ENCODE data around the gene PRR16. TPM values are rescaled to one million over a fixed set of nuclear protein-coding genes. Genes with fewer than 3 reads are reported as not detected.

Gene PRR16
- total RNA-seq, 1 donor from 2014 or later = 2.1 TPM

DNA sequence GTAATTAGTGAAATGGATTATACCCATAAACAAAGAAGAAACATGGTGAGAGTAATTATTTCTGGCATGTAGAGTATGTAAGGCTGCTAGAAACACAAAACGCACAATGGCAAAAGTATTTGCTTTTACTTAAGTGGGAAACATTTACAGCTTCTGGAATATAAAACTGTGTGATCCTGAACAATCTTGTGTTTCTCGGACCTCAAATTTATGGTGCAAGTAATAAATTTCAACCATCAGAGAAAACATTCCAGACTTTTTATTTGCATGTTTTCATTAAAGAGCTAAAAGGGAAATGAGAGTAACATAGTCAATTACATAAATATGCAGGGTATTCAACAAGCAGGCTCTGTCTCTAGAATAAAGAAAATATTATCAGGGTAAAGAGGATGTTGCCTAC is 17.2 kb upstream of the PRR16 start:
- DNase-seq (ENCODE audit: extremely low spot score, unreplicated experiment) = no peak
- no peaks in the 10 kb centered on the region for H3K9me3 Mint-ChIP-seq
- H3K4me1 Mint-ChIP-seq (ENCODE audit: unreplicated experiment) = no peaks in the 10 kb centered on the region
- H3K36me3 Mint-ChIP-seq = no peaks in the 10 kb centered on the region
- no peak overlapping the region for H3K4me3 Mint-ChIP-seq
- no peak overlapping the region for H3K27ac Mint-ChIP-seq
- TF ChIP-seq, protein P1, sequence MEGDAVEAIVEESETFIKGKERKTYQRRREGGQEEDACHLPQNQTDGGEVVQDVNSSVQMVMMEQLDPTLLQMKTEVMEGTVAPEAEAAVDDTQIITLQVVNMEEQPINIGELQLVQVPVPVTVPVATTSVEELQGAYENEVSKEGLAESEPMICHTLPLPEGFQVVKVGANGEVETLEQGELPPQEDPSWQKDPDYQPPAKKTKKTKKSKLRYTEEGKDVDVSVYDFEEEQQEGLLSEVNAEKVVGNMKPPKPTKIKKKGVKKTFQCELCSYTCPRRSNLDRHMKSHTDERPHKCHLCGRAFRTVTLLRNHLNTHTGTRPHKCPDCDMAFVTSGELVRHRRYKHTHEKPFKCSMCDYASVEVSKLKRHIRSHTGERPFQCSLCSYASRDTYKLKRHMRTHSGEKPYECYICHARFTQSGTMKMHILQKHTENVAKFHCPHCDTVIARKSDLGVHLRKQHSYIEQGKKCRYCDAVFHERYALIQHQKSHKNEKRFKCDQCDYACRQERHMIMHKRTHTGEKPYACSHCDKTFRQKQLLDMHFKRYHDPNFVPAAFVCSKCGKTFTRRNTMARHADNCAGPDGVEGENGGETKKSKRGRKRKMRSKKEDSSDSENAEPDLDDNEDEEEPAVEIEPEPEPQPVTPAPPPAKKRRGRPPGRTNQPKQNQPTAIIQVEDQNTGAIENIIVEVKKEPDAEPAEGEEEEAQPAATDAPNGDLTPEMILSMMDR (conservative IDR thresholded peaks at IDR 0.05) = no peak
- no peaks in the 10 kb centered on the region for H3K27me3 Mint-ChIP-seq

DNA sequence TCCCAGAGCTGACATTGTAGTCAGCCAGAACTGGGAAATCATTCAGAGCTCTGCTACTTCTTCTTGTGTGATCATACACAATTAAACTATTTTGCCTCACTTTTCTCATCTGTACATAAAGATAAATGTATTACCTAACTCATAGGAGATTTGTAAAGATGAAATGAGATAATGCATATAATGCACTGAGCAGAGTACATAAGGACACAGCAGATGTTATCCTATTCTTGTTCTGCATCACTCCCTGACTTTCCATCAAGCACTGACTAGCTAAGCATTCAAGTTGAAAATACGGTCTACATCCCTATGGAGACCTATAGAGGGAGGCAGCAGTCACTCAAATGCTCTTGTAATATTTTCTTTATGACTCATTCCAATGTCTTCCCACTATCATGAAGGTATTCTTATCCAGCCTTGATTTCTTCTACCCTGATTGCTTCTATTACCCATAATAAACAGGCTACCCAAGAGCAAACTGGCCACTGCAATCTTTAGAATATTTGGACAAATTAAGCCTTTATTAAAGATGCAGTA is 16.3 kb upstream of the PRR16 start:
- H3K4me1 Mint-ChIP-seq (ENCODE audit: unreplicated experiment) = no peaks in the 10 kb centered on the region
- H3K36me3 Mint-ChIP-seq = no peaks in the 10 kb centered on the region
- H3K9me3 Mint-ChIP-seq = no peaks in the 10 kb centered on the region
- TF ChIP-seq, protein P1 (conservative IDR thresholded peaks at IDR 0.05) = no peak
- no peak for DNase-seq (ENCODE audit: extremely low spot score, unreplicated experiment)
- no peaks in the 10 kb centered on the region for H3K27me3 Mint-ChIP-seq
- H3K4me3 Mint-ChIP-seq = no peak overlapping the region
- H3K27ac Mint-ChIP-seq = no peak overlapping the region

DNA sequence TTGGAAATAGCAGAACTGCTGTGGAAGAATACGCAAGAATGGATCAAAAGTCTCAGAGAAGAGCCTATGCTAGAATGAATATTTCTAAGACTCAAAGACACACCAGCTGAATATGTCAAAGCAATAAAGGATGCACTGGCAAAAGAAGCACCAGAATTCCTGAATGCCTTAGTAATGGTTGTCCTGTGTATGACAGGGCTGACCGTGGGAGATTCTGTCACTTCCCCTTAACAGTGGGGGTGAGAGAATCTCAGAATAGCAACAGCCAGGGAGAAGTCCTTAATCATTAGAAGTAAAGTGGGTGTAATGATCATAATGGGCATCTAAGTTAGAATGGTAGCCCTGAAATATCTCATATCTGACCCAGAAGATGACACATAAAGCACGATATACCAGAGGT is 14.6 kb upstream of the PRR16 start:
- no peaks in the 10 kb centered on the region for H3K36me3 Mint-ChIP-seq
- no peaks in the 10 kb centered on the region for H3K4me1 Mint-ChIP-seq (ENCODE audit: unreplicated experiment)
- H3K9me3 Mint-ChIP-seq = no peaks in the 10 kb centered on the region
- no peak for DNase-seq (ENCODE audit: extremely low spot score, unreplicated experiment)
- H3K27me3 Mint-ChIP-seq = no peaks in the 10 kb centered on the region
- no peak overlapping the region for H3K27ac Mint-ChIP-seq
- H3K4me3 Mint-ChIP-seq = no peak overlapping the region
- TF ChIP-seq, protein P1 (conservative IDR thresholded peaks at IDR 0.05) = no peak

DNA sequence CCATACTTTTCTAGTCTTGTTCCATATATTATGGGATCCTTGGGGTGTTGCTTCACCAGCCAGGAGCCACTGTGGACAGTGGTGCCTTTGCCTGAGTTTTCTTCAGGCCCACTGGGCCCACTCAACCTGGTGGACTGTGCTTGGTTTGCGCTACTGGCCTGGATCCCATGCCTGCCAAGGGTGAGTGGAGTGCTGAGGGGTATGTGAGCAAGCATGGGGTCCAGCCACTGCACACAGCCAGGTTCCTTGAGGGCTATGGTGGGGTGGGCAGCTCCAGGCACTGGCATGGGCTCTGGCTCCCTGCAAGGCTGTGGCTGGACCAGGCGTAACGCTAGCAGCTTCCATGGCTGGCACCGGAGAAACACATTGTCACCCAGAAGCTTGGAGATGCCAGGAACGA is 13.2 kb upstream of the PRR16 start:
- Mint-ChIP-seq H3K9me3 (no peaks in the 10 kb centered on the region), H3K27ac (no peak overlapping the region), H3K4me3 (no peak overlapping the region), H3K4me1 (ENCODE audit: unreplicated experiment) (no peaks in the 10 kb centered on the region), H3K27me3 (no peaks in the 10 kb centered on the region), H3K36me3 (no peaks in the 10 kb centered on the region)
- TF ChIP-seq, protein P1 (conservative IDR thresholded peaks at IDR 0.05) = no peak
- no peak for DNase-seq (ENCODE audit: extremely low spot score, unreplicated experiment)

DNA sequence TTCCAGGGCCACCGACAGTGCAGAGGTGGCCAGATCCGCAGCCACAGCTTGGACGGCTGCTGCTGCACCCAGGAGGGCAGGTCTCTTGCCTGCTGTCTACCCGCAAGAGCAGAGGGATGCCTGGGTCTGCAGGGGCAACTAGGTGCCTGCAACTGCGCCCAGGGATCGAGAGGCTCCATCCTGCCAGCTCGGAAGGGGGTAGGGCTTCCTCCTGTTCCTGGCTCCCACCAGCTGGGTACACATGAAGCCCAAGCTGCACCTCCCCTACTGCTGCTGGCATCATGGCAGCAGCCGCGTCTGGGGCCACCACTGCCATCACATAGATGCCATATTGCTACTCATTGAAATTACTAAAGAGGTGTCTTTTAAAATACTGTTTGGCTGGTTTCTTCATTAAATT is 12.7 kb upstream of the PRR16 start:
- Mint-ChIP-seq H3K4me1 (ENCODE audit: unreplicated experiment) (no peaks in the 10 kb centered on the region), H3K4me3 (no peak overlapping the region), H3K27ac (no peak overlapping the region), H3K27me3 (no peaks in the 10 kb centered on the region), H3K9me3 (no peaks in the 10 kb centered on the region), H3K36me3 (no peaks in the 10 kb centered on the region)
- TF ChIP-seq, protein P1 (conservative IDR thresholded peaks at IDR 0.05) = no peak
- no peak for DNase-seq (ENCODE audit: extremely low spot score, unreplicated experiment)

DNA sequence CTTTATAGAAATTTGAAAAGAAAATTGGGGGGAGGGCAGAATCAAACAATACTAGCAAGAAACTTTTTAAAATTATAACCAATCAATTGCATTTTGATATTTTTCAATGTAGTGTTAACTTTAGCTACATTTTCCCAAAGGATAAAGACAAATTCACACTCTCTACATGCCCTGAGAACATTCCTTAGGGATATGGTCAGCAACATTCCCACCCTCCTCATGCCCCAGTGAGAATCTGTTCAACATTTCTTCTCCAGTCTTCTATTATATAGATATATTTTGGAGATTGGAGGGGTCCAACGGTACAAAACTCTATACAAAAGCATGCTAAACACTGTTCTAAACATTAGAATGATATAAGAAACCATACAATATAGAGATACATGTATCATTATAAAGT is 11.6 kb upstream of the PRR16 start:
- TF ChIP-seq, protein P1 (conservative IDR thresholded peaks at IDR 0.05) = no peak
- Mint-ChIP-seq H3K4me1 (ENCODE audit: unreplicated experiment) (no peaks in the 10 kb centered on the region), H3K27ac (no peak overlapping the region), H3K9me3 (no peaks in the 10 kb centered on the region), H3K27me3 (no peaks in the 10 kb centered on the region), H3K4me3 (no peak overlapping the region), H3K36me3 (no peaks in the 10 kb centered on the region)
- no peak for DNase-seq (ENCODE audit: extremely low spot score, unreplicated experiment)

Measured in type B pancreatic cell (in vitro differentiated cells).